Hepatocyte (in vitro differentiated cells): ENCODE measurements around the gene AOPEP. TPM values are rescaled to one million over a fixed set of nuclear protein-coding genes. Genes with fewer than 3 reads are reported as not detected.
A peak's percentile ranks its signal among the peaks of the same experiment; 100 is the strongest.

ENCODE experiments used
- DNase-seq: peaks from one replicate; pipeline ENCODE4 v3.0.0-alpha.2; 2016; ENCODE audit warnings: low spot score
- H2AFZ ChIP-seq: fragments of 200-600 bp; sonication (generic); 2 replicates; pipeline ENCODE4 v1.6.0; 2016; ENCODE audit warnings: antibody characterized with exemption, mild to moderate bottlenecking
- H3K27ac ChIP-seq: fragments of 200-600 bp; sonication (generic); 2 replicates; pipeline ENCODE4 v1.5.1; 2016; ENCODE audit warnings: mild to moderate bottlenecking
- H3K27me3 ChIP-seq: fragments of 200-600 bp; sonication (generic); 2 replicates; pipeline ENCODE4 v1.6.1; 2016
- H3K36me3 ChIP-seq: fragments of 200-600 bp; sonication (generic); replicated peaks from 2 replicates; pipeline ENCODE4 v1.5.1; 2016; ENCODE audit warnings: low read depth; ENCODE audit not compliant: insufficient read depth
- H3K4me1 ChIP-seq: fragments of 200-600 bp; sonication (generic); 2 replicates; pipeline ENCODE4 v1.5.1; 2016; ENCODE audit warnings: mild to moderate bottlenecking, moderate library complexity; ENCODE audit not compliant: insufficient read depth
- H3K4me2 ChIP-seq: fragments of 200-600 bp; sonication (generic); 2 replicates; pipeline ENCODE4 v1.6.0; 2016
- H3K4me3 ChIP-seq: fragments of 200-600 bp; sonication (generic); 2 replicates; pipeline ENCODE4 v1.5.1; 2016; ENCODE audit warnings: mild to moderate bottlenecking
- H3K79me2 ChIP-seq: fragments of 200-600 bp; sonication (generic); 2 replicates; pipeline ENCODE4 v1.6.0; 2017; ENCODE audit warnings: mild to moderate bottlenecking
- H3K9me2 ChIP-seq: fragments of 200-600 bp; sonication (generic); replicated peaks from 2 replicates; pipeline ENCODE4 v1.6.0; 2017; ENCODE audit warnings: mild to moderate bottlenecking; ENCODE audit not compliant: insufficient read depth
- H3K9me3 ChIP-seq: fragments of 200-600 bp; sonication (generic); 2 replicates; pipeline ENCODE4 v1.5.1; 2016; ENCODE audit warnings: low read depth, mild to moderate bottlenecking
- H4K20me1 ChIP-seq: fragments of 200-600 bp; sonication (generic); 2 replicates; pipeline ENCODE4 v1.6.0; 2016; ENCODE audit warnings: mild to moderate bottlenecking; ENCODE audit not compliant: insufficient read depth, poor library complexity, severe bottlenecking
- CTCF ChIP-seq: fragments of 200-600 bp; sonication (generic); IDR thresholded peaks from 2 replicates; pipeline ENCODE4 v1.5.1; 2016; ENCODE audit warnings: antibody characterized with exemption, mild to moderate bottlenecking; ENCODE audit not compliant: poor library complexity
- EZH2 ChIP-seq: fragments of 200-600 bp; sonication (generic); IDR thresholded peaks from 2 replicates; pipeline ENCODE4 v1.6.1; 2016; ENCODE audit warnings: antibody characterized with exemption, mild to moderate bottlenecking, borderline replicate concordance
- EZH2phosphoT487 ChIP-seq: fragments of 200-600 bp; sonication (generic); IDR thresholded peaks from one replicate; pipeline ENCODE4 v1.6.1; 2018; ENCODE audit warnings: antibody characterized with exemption, mild to moderate bottlenecking, low read depth, moderate library complexity; ENCODE audit not compliant: unreplicated experiment, severe bottlenecking
- WGBS: methylation state at CpG from one replicate; pipeline ENCODE4 v1.1.6; 2016; ENCODE audit warnings: low lambda C conversion rate; ENCODE audit errors: missing lambda C conversion rate; 5-methylcytosine and 5-hydroxymethylcytosine counted together
- polyA plus RNA-seq: library from polyadenylated mRNA; unstranded; fragments of >200 nt; fragmentation: Nextera tagmentation; extraction: Ambion mirVana; gene quantifications from 2 replicates; pipeline ENCODE4 v1.2.1, GENCODE V29; 2016
- total RNA-seq: library from RNA; depleted of rRNA; stranded (reverse); fragments of >200 nt; gene quantifications from 2 replicates; pipeline ENCODE4 v1.2.3, GENCODE V29; 2014

AOPEP gene
- total and polyA plus RNA-seq, 2 experiments from 2014 or later, result 82.8 to 101 TPM

DNA sequence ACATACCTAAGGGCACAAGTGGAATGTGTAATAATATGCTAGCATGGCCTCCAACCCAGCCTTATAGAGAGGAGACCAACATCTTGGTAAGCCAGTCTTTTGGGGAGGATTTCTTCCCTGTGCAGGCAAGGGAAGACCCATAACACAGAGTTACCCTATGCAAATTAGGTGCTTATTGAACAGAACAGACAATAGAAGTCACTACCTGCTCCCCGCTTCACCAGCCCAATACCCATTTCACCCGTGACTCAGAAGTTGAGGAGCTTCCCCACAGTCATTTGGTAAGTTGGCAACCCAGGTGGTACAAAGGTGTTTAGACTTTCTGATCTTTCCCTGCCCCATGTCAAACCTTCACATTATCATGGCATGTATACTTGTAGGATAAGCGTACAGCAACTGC, 44.6 kb downstream of the AOPEP start:
- WGBS, result 100% methylated on average over 3 of the region's 3 CpGs
- Histone ChIP-seq H4K20me1 (no peaks in the 10 kb centered on the region), H3K4me3 (no peak overlapping the region), H3K4me2 (no peak overlapping the region), H3K36me3 (no peaks in the 10 kb centered on the region), H3K27me3 (no peaks in the 10 kb centered on the region), H3K27ac (no peak overlapping the region), H3K79me2 (peaks cover 49% of the 10 kb centered on the region), H2AFZ (no peak overlapping the region), H3K9me3 (no peaks in the 10 kb centered on the region), H3K9me2 (no peaks in the 10 kb centered on the region), H3K4me1 (peaks cover 14% of the 10 kb centered on the region)
- TF ChIP-seq CTCF, result no peak
- TF ChIP-seq EZH2, result no peak
- TF ChIP-seq EZH2phosphoT487, result no peak
- no peak for DNase-seq

DNA sequence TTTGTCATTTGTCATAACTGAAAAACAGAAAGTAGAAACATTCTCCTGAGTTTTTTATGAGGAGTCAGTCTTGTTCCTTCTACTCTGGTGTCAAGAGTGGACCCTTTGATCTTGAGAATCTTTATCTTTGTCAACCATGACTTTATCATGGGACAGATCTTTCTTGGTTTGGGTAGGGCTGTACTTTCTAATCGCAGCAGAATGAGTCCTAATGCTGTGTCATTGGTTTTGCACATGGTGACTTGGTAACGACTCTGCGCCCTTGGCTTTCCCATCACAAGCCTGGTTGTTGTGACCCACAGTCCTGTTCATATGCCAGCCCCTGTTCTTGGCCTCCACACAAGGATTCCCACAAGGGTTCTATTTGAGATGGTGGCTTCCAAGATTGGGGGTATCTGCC, 45.6 kb downstream of the AOPEP start:
- Histone ChIP-seq H4K20me1 (no peaks in the 10 kb centered on the region), H2AFZ (no peak overlapping the region), H3K36me3 (no peaks in the 10 kb centered on the region), H3K9me3 (no peaks in the 10 kb centered on the region), H3K27ac (peak overlapping the region; percentile 47), H3K4me1 (peaks cover 14% of the 10 kb centered on the region), H3K79me2 (peaks cover 39% of the 10 kb centered on the region), H3K4me3 (no peak overlapping the region), H3K4me2 (peak overlapping the region; percentile 1), H3K27me3 (no peaks in the 10 kb centered on the region), H3K9me2 (no peaks in the 10 kb centered on the region)
- DNase-seq, result no peak
- WGBS, result 85% methylated on average over 3 of the region's 3 CpGs
- TF ChIP-seq EZH2phosphoT487 (no peak), EZH2 (no peak)

GRCh38 chr9:94772639-94773303, 46.3 kb downstream of the AOPEP start:
- Histone ChIP-seq H3K4me2 (peak overlapping the region; percentile 1), H3K4me1 (peaks cover 14% of the 10 kb centered on the region), H4K20me1 (no peaks in the 10 kb centered on the region), H3K9me3 (no peaks in the 10 kb centered on the region), H3K79me2 (peaks cover 34% of the 10 kb centered on the region), H3K27ac (peak overlapping the region; percentile 47), H2AFZ (no peak overlapping the region), H3K9me2 (no peaks in the 10 kb centered on the region), H3K27me3 (no peaks in the 10 kb centered on the region), H3K4me3 (no peak overlapping the region), H3K36me3 (no peaks in the 10 kb centered on the region)
- WGBS, result 46% methylated on average over 4 of the region's 4 CpGs
- peak; percentile 63 for DNase-seq
- TF ChIP-seq EZH2phosphoT487 (no peak), EZH2 (no peak), CTCF (no peak)

GRCh38 chr9:94773655-94774054, 47.2 kb downstream of the AOPEP start:
- Histone ChIP-seq H4K20me1 (no peaks in the 10 kb centered on the region), H3K36me3 (no peaks in the 10 kb centered on the region), H3K9me2 (no peaks in the 10 kb centered on the region), H3K4me1 (peaks cover 6% of the 10 kb centered on the region), H3K4me3 (no peak overlapping the region), H3K27ac (peak overlapping the region; percentile 29), H3K27me3 (no peaks in the 10 kb centered on the region), H3K79me2 (peaks cover 27% of the 10 kb centered on the region), H2AFZ (no peak overlapping the region), H3K9me3 (no peaks in the 10 kb centered on the region), H3K4me2 (no peak overlapping the region)
- no peak for DNase-seq
- TF ChIP-seq CTCF (no peak), EZH2phosphoT487 (no peak), EZH2 (no peak)
- WGBS, result 90% methylated on average over 5 of the region's 5 CpGs
